LNCaP clone FGC (cell line): ENCODE data around the gene ATG13.

Experiments
- DNase-seq: peaks from one replicate; pipeline ENCODE4 v3.0.0-alpha.2; 2011; ENCODE audit warnings: low read depth
- H3K4me3 ChIP-seq: 2 replicates; pipeline ENCODE4 v1.5.1; 2011; ENCODE audit warnings: mild to moderate bottlenecking, low read depth, low read length, control low read depth
- TF ChIP-seq, protein P1 (sequence below): IDR thresholded peaks from 2 replicates; pipeline ENCODE4 v1.5.1; 2012; ENCODE audit warnings: mild to moderate bottlenecking; ENCODE audit not compliant: control insufficient read depth, insufficient read depth; ENCODE audit errors: extremely low read depth

Gene ATG13

GRCh38 chr11:46597609-46598219, 19.6 kb upstream of the ATG13 start:
- TF ChIP-seq, protein P1, sequence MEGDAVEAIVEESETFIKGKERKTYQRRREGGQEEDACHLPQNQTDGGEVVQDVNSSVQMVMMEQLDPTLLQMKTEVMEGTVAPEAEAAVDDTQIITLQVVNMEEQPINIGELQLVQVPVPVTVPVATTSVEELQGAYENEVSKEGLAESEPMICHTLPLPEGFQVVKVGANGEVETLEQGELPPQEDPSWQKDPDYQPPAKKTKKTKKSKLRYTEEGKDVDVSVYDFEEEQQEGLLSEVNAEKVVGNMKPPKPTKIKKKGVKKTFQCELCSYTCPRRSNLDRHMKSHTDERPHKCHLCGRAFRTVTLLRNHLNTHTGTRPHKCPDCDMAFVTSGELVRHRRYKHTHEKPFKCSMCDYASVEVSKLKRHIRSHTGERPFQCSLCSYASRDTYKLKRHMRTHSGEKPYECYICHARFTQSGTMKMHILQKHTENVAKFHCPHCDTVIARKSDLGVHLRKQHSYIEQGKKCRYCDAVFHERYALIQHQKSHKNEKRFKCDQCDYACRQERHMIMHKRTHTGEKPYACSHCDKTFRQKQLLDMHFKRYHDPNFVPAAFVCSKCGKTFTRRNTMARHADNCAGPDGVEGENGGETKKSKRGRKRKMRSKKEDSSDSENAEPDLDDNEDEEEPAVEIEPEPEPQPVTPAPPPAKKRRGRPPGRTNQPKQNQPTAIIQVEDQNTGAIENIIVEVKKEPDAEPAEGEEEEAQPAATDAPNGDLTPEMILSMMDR, result no peak
- DNase-seq, result no peak
- no peak overlapping the region for H3K4me3 ChIP-seq

- no peak for DNase-seq
- TF ChIP-seq, protein P1, result no peak
- H3K4me3 ChIP-seq, result no peak overlapping the region
Measured at GRCh38 chr11:46599340-46600193, 17.8 kb upstream of the ATG13 start.

DNA sequence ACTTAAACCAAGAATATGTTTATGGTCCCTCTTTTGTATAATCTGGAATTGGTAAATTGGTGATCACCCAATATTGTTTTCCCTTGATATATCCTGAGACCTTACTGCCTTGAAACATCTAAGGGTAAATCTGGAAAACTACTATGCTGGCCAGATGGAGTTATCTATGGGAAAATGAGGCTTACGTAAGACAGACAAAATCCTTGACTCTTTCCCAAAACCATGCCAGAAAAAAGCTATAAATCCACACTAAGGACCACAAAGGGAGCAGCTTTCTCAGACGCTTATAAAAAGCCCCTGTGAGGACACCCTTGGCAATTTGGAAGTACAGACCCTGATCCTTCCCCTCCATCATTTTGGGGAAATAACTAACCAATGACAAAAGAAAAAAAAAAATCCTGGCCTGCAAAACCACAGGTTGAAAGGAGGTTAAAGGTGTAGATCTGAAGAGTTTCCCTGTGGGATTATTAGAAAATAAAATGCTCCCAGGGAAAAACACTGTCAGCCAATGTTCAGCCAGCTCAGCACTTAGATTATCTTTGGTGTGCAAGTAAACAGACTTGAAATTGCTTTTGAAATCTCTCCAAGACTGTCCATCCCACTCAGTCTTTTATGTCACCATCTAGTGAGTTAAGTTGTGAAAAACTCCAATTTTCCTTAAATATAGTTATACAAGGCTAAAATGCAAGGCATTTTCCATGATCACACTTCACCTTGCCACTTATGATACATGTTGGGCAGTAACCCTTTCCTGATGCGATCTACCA, 17.0 kb upstream of the ATG13 start:
- no peak overlapping the region for H3K4me3 ChIP-seq
- TF ChIP-seq, protein P1, result no peak

DNA sequence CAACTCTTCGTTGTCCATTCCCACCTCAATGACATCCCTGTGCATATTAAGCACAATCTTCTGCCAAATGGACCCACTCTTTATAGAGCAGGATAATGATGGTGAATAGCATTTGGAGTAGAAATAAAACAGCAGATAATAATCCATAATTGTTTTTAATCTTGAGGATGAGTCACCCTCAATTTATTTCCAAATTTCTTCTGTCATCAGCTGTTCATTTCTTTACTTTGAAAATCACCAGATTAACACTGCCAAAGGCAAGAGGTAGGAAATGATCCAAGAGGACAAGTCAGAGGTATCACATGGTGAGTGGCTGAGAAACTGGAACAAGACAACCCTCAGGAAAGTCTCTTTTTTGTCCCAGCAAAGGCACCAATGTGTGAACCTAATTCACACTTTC, 16.2 kb upstream of the ATG13 start:
- H3K4me3 ChIP-seq, result no peak overlapping the region
- TF ChIP-seq, protein P1, result no peak
- no peak for DNase-seq

More for the DNA sequence above, 17.0 kb upstream of the ATG13 start:
- DNase-seq, result no peak

GRCh38 chr11:46603704-46604308, 13.5 kb upstream of the ATG13 start:
- DNase-seq, result no peak
- TF ChIP-seq, protein P1, result no peak
- H3K4me3 ChIP-seq, result no peak overlapping the region

GRCh38 chr11:46604796-46605195, 12.6 kb upstream of the ATG13 start:
- TF ChIP-seq, protein P1, result no peak
- H3K4me3 ChIP-seq, result no peak overlapping the region
- no peak for DNase-seq
